Measurements from ENCODE around the gene DNHD1. TPM values are rescaled to one million over a fixed set of nuclear protein-coding genes. Genes with fewer than 3 reads are reported as not detected.

Gene DNHD1
- total RNA-seq, 1 experiment from 2014 or later = 13.9 TPM

DNA sequence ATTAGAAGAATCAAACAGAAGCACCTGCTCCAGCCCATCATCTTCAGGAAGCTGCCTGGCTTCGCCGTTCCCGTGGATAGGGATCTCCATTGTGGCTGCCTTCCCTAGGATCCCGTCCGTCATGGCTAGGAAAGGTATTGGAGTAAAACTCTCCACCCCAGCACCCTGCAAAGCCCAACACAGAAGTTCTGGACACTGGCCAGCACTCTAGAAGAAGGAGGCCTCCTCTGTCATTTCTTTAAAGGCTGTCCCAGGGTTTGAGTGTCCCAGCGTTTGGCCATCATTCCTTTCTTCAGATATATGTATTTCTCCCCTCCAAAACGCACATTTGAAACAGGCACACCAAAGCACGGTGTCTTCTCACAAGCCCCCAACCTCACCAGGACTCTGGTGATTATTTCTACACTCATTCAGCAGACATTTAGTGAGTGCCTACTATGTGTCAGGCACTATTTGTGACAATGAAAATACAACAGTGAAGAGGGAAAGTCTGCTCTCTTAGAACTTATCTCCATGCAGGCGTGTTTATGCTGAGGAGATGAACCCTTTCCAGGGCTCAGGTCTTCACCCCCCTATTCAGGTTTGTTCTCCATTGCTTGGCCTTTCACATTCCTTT lies 16.7 kb upstream of the DNHD1 start:
- DNase-seq = no peak
- Histone ChIP-seq H3K4me2 (peak overlapping the region; percentile 97), H3K4me3 (peak overlapping the region; percentile 82), H3K27me3 (ENCODE audit: insufficient read depth, low read depth) (no peaks in the 10 kb centered on the region), H3K9me2 (ENCODE audit: insufficient read depth) (no peaks in the 10 kb centered on the region), H3K27ac (peak overlapping the region; percentile 72), H3K9me3 (ENCODE audit: insufficient read depth, low read depth) (no peaks in the 10 kb centered on the region), H3F3A (ENCODE audit: insufficient read depth, low read depth) (peaks cover 3% of the 10 kb centered on the region; the same call in 1 of the 2 replicates), H4K20me1 (ENCODE audit: insufficient read depth) (peaks cover 2% of the 10 kb centered on the region; the same call in 1 of the 2 replicates), H3K36me3 (ENCODE audit: low read depth) (peaks cover 11% of the 10 kb centered on the region; the same call in 1 of the 2 replicates), H2AFZ (0 out of 2 replicates have a peak overlapping the region, but pooled peaks have one; percentile 62), H3K79me2 (ENCODE audit: low read depth) (peaks cover 48% of the 10 kb centered on the region), H3K4me1 (replicated peaks; ENCODE audit: insufficient read depth) (0 out of 2 replicates have a peak, but pooled peaks cover 13% of the 10 kb centered on the region)
- TSS peak; percentile 40 for BruUV-seq (replicated peaks)
- ChIA-PET POLR2A (ENCODE audit: unreplicated experiment) (no interaction called here), CTCF (no interaction called here)
- intact Hi-C loops (cut with micrococcal nuclease; ENCODE audit: unreplicated experiment) = loop anchor here (2.0 kb wide), 1 partner anchor 90 kb away; the partner anchor contains the start of gene SMPD1
- no peak for TF ChIP-seq EZH2 (IDR thresholded peaks at IDR 0.05; ENCODE audit: low read depth)
- TF ChIP-seq, protein P1, sequence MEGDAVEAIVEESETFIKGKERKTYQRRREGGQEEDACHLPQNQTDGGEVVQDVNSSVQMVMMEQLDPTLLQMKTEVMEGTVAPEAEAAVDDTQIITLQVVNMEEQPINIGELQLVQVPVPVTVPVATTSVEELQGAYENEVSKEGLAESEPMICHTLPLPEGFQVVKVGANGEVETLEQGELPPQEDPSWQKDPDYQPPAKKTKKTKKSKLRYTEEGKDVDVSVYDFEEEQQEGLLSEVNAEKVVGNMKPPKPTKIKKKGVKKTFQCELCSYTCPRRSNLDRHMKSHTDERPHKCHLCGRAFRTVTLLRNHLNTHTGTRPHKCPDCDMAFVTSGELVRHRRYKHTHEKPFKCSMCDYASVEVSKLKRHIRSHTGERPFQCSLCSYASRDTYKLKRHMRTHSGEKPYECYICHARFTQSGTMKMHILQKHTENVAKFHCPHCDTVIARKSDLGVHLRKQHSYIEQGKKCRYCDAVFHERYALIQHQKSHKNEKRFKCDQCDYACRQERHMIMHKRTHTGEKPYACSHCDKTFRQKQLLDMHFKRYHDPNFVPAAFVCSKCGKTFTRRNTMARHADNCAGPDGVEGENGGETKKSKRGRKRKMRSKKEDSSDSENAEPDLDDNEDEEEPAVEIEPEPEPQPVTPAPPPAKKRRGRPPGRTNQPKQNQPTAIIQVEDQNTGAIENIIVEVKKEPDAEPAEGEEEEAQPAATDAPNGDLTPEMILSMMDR (conservative IDR thresholded peaks at IDR 0.05) = no peak

DNA sequence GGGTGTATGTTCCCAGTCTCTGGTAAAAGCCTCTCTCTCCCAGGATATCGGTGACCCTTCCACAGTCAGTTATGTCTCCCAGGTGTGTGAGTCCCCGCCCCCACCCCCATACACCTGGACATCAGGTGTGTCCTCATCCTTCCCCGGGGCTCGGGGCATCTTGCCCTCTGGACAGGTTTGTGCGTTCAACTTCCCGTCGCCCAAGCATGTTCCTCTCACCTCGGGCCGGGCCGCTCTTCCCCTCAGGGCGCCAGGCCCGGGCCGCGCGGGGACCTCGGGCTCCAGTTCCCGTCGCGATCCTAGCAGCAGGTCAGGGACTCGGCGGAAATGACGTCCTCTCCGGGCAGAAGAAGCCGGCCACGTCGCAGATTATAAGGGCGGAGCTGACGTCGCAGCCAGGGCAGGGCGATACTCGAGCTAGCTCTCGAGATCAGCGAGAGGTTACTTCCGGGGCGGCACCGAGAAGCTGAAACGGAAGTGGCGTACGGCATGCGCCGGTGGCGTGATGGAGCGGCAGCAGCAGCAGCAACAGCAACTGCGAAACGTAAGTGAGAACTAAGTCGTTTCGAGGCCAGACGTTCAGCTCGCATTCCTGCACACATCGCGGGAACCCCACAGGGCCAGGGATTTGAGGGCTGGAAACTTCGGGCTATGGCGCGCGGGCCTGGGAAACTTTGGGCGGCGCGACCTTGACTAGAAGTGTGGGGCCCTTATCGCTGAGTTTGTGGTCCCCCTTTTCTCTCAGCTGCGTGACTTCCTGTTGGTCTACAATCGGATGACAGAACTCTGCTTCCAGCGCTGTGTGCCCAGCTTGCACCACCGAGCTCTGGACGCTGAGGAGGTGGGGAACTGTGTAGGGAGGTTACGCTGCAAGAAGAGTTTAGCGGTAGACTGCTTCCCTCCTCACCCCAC lies 15.8 kb upstream of the DNHD1 start, which contains the start of the genes ARFIP2 and TIMM10B:
Gene ARFIP2, minus strand, starts transcription at position 320 of the 912 bp plus-strand sequence. CDS start 910 bp downstream, outside the sequence.
Gene TIMM10B, plus strand, starts transcription at position 490 of the 912 bp plus-strand sequence. Its CDS starts 16 bp downstream, at position 506.
- intact Hi-C loops (cut with micrococcal nuclease; ENCODE audit: unreplicated experiment) = loop anchor here (2.0 kb wide), 1 partner anchor 90 kb away; the partner anchor contains the start of gene SMPD1
- CTCF ChIA-PET = no interaction called here

More for the DNA sequence above, 15.8 kb upstream of the DNHD1 start, which contains the start of the genes ARFIP2 and TIMM10B:
- H3K79me2 ChIP-seq (ENCODE audit: low read depth) = peaks cover 48% of the 10 kb centered on the region
- H3F3A ChIP-seq (ENCODE audit: insufficient read depth, low read depth) = no peaks in the 10 kb centered on the region
- peak within 1 kb of the TSS; percentile 79 for H2AFZ ChIP-seq
- peaks cover 12% of the 10 kb centered on the region; the same call in 1 of the 2 replicates for H3K36me3 ChIP-seq (ENCODE audit: low read depth)
- POLR2A ChIA-PET (ENCODE audit: unreplicated experiment) = interaction anchor here (0.5 to 0.7 kb wide), 2 partner anchors 126 to 275 kb away, joined by 3 read pairs; no protein-coding TSS in a partner anchor
- DNase-seq = peak; percentile 89 to 91
- TF ChIP-seq EZH2 (IDR thresholded peaks at IDR 0.05; ENCODE audit: low read depth) = no peak
- TF ChIP-seq, protein P1 (conservative IDR thresholded peaks at IDR 0.05) = no peak
- no peaks in the 10 kb centered on the region for H3K27me3 ChIP-seq (ENCODE audit: insufficient read depth, low read depth)
- peak within 1 kb of the TSS; percentile 97 for H3K4me2 ChIP-seq
- H3K4me1 ChIP-seq (replicated peaks; ENCODE audit: insufficient read depth) = 0 out of 2 replicates have a peak, but pooled peaks cover 13% of the 10 kb centered on the region
- no peaks in the 10 kb centered on the region for H3K9me3 ChIP-seq (ENCODE audit: insufficient read depth, low read depth)
- peak within 1 kb of the TSS; percentile 84 for H3K27ac ChIP-seq
- peak within 1 kb of the TSS; percentile 82 for H3K4me3 ChIP-seq
- BruUV-seq (replicated peaks) = no TSS peak
- no peaks in the 10 kb centered on the region for H3K9me2 ChIP-seq (ENCODE audit: insufficient read depth)
- peaks cover 2% of the 10 kb centered on the region; the same call in 1 of the 2 replicates for H4K20me1 ChIP-seq (ENCODE audit: insufficient read depth)

All from PC-9 (cell line).